Smooth muscle cell (in vitro differentiated cells): ENCODE measurements around the gene ACOX1. TPM values are rescaled to one million over a fixed set of nuclear protein-coding genes. Genes with fewer than 3 reads are reported as not detected.
A peak's percentile ranks its signal among the peaks of the same experiment; 100 is the strongest.

Experiments
- DNase-seq: peaks from one replicate; lab custom pipeline; 2025; ENCODE audit not compliant: unreplicated experiment; lab: John Stamatoyannopoulos, UW
- H2AFZ ChIP-seq: fragments of 200-600 bp; sonication (generic); 2 replicates; pipeline ENCODE4 v1.6.0; 2016; ENCODE audit warnings: antibody characterized with exemption, low read depth, mild to moderate bottlenecking
- H3F3A ChIP-seq: fragments of 200-600 bp; sonication (generic); 2 replicates; pipeline ENCODE4 v1.6.0; 2017; ENCODE audit warnings: antibody characterized with exemption, low read depth
- H3K27ac ChIP-seq: fragments of 200-600 bp; sonication (generic); 2 replicates; pipeline ENCODE4 v1.5.1; 2016; ENCODE audit warnings: low read depth, mild to moderate bottlenecking
- H3K27me3 ChIP-seq: fragments of 200-600 bp; sonication (generic); 2 replicates; pipeline ENCODE4 v1.6.1; 2016; ENCODE audit warnings: low read depth, mild to moderate bottlenecking
- H3K36me3 ChIP-seq: fragments of 200-600 bp; sonication (generic); 2 replicates; pipeline ENCODE4 v1.5.1; 2016; ENCODE audit warnings: low read depth
- H3K4me1 ChIP-seq: fragments of 200-600 bp; sonication (generic); 2 replicates; pipeline ENCODE4 v1.5.1; 2016; ENCODE audit warnings: low read depth
- H3K4me2 ChIP-seq: fragments of 200-600 bp; sonication (generic); 2 replicates; pipeline ENCODE4 v1.6.0; 2016; ENCODE audit warnings: mild to moderate bottlenecking
- H3K4me3 ChIP-seq: fragments of 200-600 bp; sonication (generic); 2 replicates; pipeline ENCODE4 v1.5.1; 2016; ENCODE audit warnings: mild to moderate bottlenecking
- H3K79me2 ChIP-seq: fragments of 200-600 bp; sonication (generic); 2 replicates; pipeline ENCODE4 v1.6.0; 2016; ENCODE audit warnings: low read depth, mild to moderate bottlenecking
- H3K9ac ChIP-seq: fragments of 200-600 bp; sonication (generic); 2 replicates; pipeline ENCODE4 v1.6.0; 2016; ENCODE audit warnings: low read depth
- H3K9me3 ChIP-seq: fragments of 200-600 bp; sonication (generic); replicated peaks from 2 replicates; pipeline ENCODE4 v1.5.1; 2016; ENCODE audit warnings: low read depth
- H4K20me1 ChIP-seq: fragments of 200-600 bp; sonication (generic); 2 replicates; pipeline ENCODE4 v1.6.0; 2016; ENCODE audit warnings: low read depth
- CTCF ChIP-seq: fragments of 200-600 bp; sonication (generic); IDR thresholded peaks from 2 replicates; pipeline ENCODE4 v1.5.1; 2017; ENCODE audit warnings: borderline replicate concordance, mild to moderate bottlenecking, antibody characterized with exemption; ENCODE audit not compliant: insufficient read depth, poor library complexity, severe bottlenecking
- WGBS: methylation state at CpG from one replicate; pipeline ENCODE4 v1.1.7; 2016; ENCODE audit warnings: low lambda C conversion rate; 5-methylcytosine and 5-hydroxymethylcytosine counted together
- polyA plus RNA-seq: library from polyadenylated mRNA; unstranded; fragments of >200 nt; fragmentation: Nextera tagmentation; extraction: Ambion mirVana; gene quantifications from 2 replicates; pipeline ENCODE4 v1.2.1, GENCODE V29; 2016
- total RNA-seq: library from RNA; depleted of rRNA; stranded (reverse); fragments of >200 nt; gene quantifications from 2 replicates; pipeline ENCODE4 v1.2.3, GENCODE V29; 2014

Gene ACOX1
- total and polyA plus RNA-seq, 2 experiments from 2014 or later = 25.9 to 35.3 TPM

GRCh38 chr17:75965468-75965867, 13.5 kb downstream of the ACOX1 start:
- peaks cover 4% of the 10 kb centered on the region for H3F3A ChIP-seq
- 92% methylated on average over 6 of the region's 6 CpGs for WGBS
- no peak overlapping the region for H3K4me3 ChIP-seq
- peaks cover 95% of the 10 kb centered on the region for H4K20me1 ChIP-seq
- no peaks in the 10 kb centered on the region for H3K27me3 ChIP-seq
- DNase-seq = no peak
- TF ChIP-seq CTCF = no peak
- H3K36me3 ChIP-seq = no peaks in the 10 kb centered on the region
- H3K9me3 ChIP-seq = no peaks in the 10 kb centered on the region
- H3K27ac ChIP-seq = no peak overlapping the region
- H3K9ac ChIP-seq = no peak overlapping the region
- H2AFZ ChIP-seq = no peak overlapping the region
- no peak overlapping the region for H3K4me2 ChIP-seq
- peaks cover 89% of the 10 kb centered on the region for H3K79me2 ChIP-seq
- no peaks in the 10 kb centered on the region for H3K4me1 ChIP-seq

DNA sequence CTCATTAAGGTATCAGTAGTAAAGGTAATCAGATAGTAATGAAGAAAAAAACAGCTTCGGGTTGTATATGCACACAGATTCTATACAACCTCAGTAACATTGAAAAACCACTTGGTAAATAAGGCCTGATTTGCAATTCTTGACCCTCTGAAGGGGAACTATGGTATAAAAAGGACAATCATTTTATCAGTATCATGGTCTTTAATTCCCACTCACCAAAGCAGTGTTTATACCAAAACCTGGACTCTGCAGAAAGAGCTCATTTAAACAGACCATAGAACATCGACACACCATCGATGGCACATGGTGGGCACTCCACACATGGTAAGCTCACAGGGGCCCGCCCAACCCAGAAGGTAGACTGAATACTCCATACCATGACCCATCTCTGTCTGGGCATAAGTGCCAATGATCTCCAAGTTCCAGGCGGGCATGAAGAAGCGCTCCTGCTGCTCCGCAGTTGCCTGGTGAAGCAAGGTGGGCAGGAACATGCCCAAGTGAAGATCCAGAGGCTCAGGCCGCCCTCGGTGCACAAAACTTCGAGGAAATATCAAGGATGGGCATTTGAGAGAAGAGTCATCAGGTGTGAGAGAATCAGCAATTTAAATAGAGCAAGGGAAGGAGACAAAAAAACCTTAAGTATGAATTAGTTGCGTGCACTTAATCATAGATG, 19.0 kb downstream of the ACOX1 start:
- Histone ChIP-seq H3K36me3 (peaks cover 14% of the 10 kb centered on the region), H2AFZ (no peak overlapping the region), H3K27ac (no peak overlapping the region), H3K27me3 (no peaks in the 10 kb centered on the region), H3F3A (peaks cover 4% of the 10 kb centered on the region), H3K79me2 (peaks cover 72% of the 10 kb centered on the region), H4K20me1 (peaks cover 84% of the 10 kb centered on the region), H3K4me1 (peaks cover 4% of the 10 kb centered on the region), H3K4me3 (no peak overlapping the region), H3K4me2 (no peak overlapping the region), H3K9me3 (no peaks in the 10 kb centered on the region), H3K9ac (no peak overlapping the region)
- TF ChIP-seq CTCF = no peak
- DNase-seq = no peak
- WGBS = 96% methylated on average over 11 of the region's 11 CpGs

DNA sequence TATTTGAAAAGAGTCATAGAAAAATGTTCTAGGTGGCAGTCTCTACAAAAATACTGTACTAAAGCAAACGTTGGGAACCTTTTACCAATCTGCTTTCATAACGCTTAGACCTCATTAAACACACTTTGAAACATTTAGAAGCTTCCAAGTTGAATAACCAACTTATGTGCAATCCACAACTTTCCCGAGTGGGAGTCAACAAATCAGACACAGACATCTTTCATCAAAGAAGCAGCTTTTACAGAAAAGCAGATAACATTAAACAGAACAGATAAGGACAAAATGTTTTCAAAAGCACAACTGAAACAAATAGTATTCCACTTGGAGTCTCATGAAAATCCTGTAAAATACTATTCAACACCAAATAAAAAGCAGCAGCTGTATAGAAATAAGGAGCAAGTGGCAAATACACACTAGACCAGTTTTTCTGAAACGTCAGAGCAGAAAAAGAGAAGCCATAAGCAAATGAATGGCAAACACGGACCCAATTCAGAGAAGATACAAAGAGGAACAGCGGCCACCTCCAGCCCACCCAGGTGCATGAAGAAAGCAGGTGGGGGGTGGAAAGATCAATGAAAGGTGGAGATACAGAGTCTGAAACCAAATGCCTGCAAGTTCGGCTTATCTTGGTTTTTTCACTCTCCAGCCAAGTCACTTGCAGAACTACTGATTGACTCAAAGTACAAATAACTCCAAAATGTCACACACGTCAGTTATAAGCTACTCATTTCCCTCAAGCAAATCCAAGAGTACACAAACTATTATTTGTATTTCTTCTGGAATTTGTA, 19.7 kb downstream of the ACOX1 start:
- Histone ChIP-seq H3F3A (no peaks in the 10 kb centered on the region), H3K4me2 (no peak overlapping the region), H3K9ac (no peak overlapping the region), H3K4me3 (no peak overlapping the region), H3K9me3 (no peaks in the 10 kb centered on the region), H3K27me3 (no peaks in the 10 kb centered on the region), H4K20me1 (peaks cover 81% of the 10 kb centered on the region), H3K4me1 (peaks cover 4% of the 10 kb centered on the region), H3K79me2 (peaks cover 64% of the 10 kb centered on the region), H3K36me3 (peaks cover 15% of the 10 kb centered on the region), H2AFZ (no peak overlapping the region), H3K27ac (peak overlapping the region; percentile 1)
- TF ChIP-seq CTCF = no peak
- no peak for DNase-seq
- 42% methylated on average over 8 of the region's 8 CpGs for WGBS
